HG03565 (cell line): ENCODE data around the gene C16orf92.
"Not testable (repeated sequence)": the region's sequence is repeated elsewhere in the genome, so short reads cannot be mapped to it uniquely, and the experiment has no call there.

ENCODE experiments used
- ATAC-seq: cut with Tn5 transposase; IDR thresholded peaks from one replicate; pipeline ENCODE4 v1.9.1; 2021; ENCODE audit warnings: mild to moderate bottlenecking, moderate library complexity; ENCODE audit not compliant: unreplicated experiment

Gene C16orf92

DNA sequence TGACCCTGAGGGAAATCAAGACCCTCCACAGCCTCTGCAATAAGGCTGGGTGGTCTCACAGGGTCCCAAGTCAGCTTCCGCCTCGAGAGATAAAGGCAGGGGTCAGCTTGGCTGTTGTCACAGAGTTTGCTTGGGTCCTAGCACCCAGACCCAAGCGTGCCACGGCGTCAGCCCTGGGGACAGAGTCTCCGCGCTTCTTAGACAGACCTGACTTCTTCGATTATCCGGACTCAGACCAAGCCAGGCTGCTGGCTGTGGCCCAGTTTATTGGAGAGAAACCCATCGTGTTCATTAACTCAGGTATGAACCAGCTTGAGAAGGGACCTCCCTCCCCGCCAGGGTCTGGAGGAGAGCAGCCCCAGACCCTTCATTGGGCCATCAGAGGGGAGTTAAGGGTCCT, 588 bp downstream of the C16orf92 start:
- no peak for ATAC-seq

DNA sequence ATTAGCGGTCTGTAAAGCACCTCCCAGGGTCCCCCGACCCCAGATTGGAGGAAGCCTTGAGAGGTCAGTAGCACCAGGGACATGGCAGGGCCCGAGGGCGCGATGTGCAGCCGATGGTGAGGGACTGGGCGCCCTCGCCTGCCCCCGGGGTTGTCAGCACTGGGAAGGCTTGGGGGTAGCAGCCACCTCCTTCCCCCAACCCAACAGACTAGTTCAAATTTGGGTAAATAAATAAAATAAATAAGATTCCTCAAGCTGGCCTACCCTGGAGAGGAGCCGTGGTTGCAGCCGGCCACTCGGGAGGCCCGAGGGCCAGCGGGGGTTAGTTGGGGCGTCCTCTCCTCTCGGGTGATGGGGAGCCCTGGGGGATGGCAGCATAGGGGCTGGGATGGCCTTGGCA, 1.5 kb downstream of the C16orf92 start:
- no peak for ATAC-seq

DNA sequence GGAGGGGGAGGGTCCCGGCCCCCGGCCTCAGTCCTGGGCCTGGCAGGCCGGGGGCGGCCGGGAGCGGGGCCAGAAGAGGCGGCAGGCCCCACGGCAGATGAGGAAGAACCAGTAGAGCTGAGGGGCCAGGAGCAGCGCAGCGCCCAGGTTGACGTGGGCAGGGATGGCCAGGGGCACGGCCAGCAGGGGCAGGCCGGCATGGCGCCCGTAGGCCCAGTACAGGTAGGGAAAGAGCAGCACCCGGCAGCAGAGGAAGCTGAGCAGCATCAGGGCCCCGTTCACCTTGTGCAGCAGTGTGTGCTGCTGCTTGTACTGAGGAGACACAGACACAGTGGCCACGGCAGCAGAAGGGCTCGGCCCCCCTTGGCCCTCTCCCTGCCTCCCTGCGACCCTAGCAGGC, 2.2 kb downstream of the C16orf92 start:
- no peak for ATAC-seq

DNA sequence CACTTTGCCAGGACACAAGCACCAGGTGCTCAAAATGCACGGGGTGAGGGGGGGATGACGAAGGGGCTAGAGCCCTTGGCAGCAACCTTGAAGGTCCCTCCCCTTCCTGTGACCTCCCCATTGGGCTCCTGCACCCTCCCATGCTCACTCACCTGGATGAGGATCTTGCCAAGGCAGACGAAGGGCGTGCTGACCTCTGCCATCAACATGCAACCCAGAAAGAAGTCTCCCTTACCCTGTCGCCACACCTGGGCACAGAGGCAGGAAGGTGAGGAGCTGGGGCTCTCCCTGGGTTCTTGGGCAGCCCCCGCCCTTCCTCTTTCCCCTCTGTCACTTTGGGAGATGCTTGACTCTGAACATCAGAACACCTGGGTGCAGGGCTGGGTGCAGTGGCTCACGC, 2.6 kb downstream of the C16orf92 start:
- ATAC-seq, result no peak

DNA sequence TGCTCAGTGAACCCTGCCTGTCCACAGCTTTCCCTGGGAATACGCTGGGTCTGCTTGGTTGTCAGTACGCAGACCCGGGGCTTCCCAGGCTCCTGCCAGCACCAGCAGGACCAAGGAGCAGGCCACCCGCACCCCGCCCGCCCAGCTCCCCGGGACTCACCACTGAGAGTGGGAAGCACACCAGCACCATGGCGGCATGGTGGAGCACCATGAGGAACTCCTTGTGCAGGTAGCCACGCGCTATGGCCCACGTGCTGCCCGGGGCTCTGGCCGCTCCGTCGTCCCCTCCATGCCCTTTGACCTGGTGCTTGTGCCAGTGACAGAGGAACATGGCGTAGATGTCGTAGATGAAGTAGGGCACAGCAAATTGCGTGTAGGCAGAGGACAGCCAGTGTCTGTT, 3.5 kb downstream of the C16orf92 start:
- no peak for ATAC-seq

DNA sequence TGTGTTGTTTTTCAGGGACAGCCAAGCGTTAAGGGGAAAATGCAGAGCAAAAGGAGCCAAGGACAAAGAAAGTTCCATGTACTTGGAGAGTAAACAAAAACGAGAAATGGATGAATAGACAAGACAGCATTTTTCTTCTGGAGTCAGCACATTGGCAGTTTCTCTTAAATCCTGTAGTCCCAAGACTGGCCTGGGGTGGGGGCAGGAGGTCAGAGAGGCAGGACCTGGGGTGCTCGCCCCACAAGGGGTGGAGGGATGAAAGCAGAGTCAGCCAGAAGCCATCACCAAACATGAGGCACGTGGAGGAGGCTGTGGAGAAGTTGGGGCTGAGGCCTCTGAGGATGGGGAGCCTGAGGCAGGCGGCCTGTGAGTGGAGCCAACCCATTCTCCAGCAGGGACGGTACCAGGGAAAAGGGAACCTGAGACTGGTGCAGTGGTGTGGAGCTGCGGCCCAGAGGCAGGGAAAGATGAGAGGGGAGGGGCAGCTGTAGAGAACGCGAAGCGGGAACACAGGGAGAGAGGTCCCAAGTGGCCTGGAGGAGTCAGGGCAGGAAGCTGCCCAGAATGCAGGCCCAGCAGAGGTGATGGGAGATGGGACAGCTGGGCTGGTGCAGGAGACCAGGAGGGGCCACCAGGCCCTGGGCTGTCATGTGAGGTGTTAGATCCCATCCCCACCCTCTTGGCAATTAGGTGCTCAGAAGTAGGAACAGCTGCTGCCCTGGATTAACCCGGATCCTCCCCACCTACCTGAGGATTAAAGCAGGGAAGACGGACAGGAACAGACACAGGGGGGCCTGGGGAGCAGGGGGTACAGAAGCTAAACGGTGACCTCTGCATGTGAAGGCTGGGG, 4.8 kb downstream of the C16orf92 start:
- ATAC-seq, result no peak

DNA sequence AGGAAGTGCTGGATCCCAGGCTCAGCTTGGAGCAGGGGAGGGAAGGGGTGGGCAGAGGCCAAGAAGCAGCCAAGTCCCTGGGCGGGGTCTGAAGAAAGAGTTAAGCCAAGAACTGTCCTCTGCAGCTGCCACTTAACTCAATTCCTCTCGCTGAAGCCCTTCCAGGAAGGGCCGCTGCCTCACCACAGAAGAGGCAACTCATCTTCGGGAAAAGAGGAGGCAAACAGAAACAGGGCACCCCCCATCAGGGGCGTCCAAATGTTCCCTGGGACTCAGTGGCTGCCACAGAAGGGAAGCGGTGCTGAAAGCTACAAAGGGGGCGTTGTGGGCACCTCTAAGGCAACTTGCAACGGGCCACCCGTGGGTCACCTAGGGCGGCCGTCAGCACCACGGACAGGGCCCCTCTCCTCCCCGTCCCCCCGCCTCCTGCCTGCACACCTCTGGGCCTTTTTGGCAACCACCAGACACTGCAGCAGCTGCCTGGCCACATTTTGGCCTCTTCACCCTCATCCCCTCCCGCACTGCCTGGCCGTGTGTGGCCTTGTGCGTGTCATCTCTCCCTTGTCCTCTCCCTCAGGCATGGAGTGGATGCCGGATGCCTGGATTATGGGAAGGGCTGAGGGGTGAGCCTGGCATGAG, 5.6 kb downstream of the C16orf92 start:
- no peak for ATAC-seq

DNA sequence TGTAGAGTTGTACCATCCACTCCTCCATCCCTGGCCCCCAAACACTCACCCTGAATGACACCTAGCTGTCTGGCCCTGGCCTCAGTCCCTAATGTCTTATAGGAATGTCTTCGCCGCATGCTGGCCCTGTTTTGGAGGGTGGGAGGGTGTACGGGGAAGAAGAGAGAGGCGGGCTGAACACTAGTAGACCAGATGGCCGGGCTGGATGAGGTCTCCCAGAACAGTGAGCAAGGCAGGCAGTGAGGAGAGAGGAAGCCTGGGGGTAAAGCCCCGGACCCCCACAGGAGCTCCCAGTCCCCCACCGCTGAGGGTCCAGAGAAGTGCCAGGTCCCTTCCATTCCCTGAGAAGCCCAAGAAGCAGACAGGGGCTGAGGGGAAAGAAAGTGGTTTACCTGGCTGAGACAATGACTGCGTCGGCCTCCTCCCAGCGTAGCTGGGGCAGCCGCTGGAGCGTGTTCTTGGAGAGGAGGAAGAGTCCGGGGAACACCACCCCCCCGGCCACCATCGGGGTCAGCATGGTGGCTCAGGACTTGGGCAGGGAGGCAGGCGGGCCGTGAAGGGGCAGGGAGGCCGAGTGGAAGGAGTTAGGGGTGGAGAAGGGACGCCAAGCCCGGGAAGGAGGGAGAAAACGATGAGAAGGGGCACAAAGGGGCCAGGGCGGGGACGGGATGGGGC, 7.2 kb downstream of the C16orf92 start:
- no peak for ATAC-seq

DNA sequence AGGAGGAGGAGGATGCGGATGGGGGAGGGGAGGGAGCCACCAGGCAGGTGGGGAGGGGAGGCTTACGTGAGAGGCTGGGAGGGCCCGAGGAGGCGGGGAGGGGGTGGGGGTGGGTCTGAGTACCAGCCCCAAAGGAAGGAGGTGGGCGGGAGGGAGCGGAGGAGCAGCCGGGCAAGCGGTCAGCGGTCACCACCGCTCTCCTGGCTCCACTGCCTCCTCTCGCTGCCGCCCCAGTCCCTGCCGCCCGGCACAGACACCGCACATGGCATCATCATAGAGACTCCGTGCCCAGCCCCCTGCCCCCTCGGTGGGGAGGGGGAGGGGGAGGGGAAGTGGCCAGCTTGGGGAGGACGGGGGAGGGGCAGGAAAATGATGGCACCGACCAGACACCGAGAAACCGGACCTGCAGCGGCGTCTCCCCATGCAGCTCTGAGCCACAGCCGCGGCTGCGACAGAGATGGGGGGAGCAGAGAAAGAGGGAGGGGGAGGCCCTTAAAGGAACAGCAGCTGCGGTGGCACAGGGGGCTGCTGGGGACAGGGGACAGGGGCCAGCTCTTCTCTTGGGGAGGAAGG, 7.9 kb downstream of the C16orf92 start, which contains the start of gene TLCD3B:
Gene TLCD3B (minus strand): TSS at position 431 of the 573 bp plus-strand sequence. CDS start 744 bp downstream, outside the sequence.
- ATAC-seq, result no peak

DNA sequence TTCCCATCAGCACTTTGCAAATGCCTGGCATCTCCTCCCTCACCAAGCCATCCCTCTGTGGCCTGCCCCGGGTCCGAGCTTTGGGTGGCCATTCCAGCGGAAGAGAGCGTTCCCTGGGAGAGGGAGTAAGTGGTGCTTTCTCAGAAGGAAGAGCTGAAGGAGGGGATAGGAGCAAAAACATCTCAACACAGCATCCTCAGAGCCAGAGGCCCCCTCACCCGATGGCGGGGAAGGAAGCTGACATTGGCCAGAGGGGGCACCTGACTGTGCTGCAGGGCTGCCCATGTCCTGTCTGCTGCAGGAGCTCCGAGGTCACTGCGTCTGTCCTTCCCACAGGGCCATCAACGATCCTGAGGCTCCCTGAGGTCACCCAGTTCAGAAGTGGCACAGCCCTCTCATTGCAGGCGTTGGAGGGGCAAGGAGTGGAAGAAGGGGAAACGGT, 8.5 kb downstream of the C16orf92 start:
- ATAC-seq, result no peak

DNA sequence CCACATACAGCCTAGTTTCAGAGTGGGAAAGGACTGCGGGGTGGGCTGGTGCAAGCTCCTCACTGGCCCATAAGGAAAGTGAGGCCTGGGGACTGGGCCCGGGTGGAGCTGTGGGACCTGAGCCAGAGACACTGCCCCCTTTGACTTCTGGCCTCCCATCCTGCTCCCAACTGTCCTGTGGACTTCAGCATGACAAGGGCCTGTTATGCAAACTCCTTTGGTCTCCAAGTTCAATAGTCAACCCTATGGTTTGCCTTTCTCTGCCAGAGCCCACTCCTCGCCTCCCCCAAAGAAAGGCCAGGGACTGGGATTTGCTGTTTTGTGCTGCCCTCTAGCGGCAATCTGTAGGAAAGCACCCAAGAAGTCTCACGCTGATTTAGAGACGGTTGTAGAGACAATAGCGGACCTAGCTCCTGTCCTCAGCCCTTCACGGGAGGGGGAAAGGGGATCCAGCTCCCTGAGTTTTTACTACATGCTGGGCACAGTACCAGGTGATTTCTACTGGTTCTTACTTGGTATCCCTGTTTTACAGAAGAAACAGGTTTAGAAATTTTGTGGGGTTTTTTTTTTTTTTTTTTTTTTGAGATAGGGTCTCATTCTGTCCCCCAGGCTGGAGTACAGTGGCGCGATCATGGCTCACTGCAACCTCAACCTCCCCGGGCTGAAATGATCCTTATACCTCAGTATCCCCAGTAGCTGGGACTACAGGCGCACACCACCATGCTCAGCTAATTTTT, 9.3 kb downstream of the C16orf92 start:
- ATAC-seq, result no peak

DNA sequence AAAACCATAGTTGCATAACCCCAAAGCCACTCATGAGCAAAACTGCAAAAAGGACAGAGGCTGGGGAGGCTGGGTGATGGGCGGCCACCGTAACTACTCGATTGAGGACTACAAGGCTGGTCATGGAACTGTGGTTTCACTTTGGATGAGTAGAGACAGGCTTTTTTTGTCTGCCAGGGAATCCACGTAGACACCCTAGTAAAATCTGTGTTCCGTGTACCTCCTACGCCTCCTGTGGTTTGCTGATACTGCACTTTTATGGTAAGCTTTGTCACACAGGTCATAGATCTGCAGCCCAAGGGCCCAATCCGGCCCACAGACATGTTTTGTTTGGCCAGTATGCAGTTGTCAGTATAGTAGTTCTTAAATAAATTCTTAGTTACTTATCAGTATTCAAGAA, 10.3 kb downstream of the C16orf92 start:
- no peak for ATAC-seq

DNA sequence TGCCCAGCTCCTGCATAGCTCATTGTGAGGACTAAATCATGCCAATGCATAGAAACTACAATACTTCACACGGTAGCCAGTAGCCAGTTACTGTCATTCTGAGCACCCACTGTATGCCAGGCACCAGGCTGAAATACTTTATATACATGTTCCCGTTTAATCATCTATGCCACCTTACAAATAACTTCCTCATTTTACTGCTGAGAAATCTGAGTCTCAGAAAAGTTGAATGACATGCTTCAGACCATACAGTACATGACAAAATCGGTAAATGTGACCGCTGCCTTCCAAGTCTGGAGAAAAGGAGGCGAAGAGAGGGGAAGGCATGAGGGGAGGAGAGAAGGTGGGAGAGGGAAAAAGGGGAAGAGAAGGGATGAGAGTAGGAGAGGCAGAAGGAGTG, 17.2 kb downstream of the C16orf92 start:
- no peak for ATAC-seq

DNA sequence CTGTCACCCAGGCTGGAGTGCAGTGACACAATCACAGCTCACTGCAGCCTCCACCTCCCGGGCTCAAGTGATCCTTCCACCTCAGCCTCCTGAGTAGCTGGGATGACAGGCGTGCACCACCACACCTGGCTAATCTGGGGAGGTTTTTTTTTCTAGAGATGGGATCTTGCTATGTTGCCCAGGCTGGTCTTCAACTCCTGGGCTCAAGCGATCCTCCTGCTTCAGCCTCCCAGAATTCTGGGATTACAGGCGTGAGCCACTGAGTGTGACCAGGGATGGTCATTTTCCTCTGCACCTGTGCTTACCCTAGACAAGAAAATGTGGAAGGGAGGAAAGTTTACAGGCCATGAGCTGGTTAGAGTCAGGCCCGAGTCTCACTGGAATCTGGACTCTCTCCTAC, 17.7 kb downstream of the C16orf92 start:
- ATAC-seq, result not testable (repeated sequence)

DNA sequence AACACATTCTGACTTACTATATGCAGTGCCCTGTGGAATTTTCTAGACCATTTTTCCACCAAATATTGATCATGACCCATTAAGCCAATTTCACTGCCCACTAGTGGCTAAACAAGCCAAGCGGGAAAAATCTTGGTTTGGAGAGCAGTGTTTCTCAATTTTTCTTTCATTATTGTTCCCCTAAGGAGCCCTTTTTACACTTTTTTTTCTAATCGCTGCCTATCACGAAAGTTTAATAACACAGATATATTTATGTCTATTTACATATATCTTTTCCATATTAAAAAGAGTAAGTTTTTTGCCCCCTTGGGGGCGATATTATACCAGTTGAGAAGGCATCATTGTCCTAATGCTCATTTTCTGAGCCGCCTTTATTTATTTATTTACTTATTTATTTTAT, 18.8 kb downstream of the C16orf92 start:
- ATAC-seq, result no peak

DNA sequence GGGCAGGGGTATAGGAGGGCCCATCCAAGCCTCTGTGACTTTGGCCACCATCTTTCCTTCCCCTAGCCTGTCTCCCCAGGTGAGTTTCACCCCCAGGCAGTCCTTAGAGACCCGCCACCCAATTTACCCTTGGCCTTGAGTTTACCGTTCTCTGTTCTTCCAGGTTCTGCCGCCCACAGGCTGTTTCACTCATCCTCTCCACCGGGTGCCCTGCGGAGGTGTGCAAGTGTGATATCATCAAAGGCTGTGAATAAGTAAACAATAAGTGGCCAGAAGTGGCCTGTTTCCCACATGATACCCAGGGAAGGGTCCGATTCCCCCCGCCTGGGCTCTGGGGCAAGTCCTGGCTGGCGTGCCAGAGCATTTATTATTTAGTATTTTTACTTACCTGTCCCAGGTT, 23.2 kb downstream of the C16orf92 start:
- ATAC-seq, result no peak

DNA sequence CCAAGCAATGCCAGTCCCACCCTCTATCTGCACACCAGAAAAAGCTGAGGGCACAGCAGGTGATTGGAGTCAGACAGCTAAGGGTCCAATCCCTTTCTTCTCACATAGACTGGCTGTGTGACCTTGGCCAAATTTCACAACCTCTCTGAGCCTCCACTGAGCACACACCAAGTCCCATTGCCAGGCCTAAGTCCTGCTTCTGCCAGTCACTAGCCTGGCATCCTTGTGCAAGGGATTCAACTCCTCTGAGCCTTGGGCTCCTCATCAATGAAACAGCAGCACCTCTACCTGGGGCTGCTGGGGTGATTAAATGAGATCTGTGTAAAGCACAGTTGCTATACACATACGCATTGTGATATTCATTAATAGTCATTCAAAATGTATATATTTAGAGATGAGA, 23.6 kb downstream of the C16orf92 start:
- ATAC-seq, result no peak

DNA sequence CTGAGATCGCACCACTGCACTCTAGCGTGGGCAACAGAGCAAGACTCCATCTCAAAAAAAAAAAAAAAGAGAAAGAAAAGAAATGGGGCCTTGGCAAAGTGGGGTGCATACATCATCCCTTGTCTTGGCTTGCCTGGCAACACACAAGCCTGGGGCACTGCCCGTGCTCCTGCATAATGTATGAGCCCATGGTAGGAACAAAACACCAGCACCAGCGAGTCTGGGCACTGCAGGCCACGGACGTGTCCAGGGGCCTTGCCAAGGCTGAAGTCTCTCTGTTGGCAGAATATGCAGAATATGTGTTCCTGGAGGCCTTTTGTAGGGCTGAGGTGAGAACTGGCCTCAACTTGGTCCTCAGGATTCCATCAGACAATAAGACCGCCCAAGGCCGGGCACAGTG, 26.9 kb downstream of the C16orf92 start:
- no peak for ATAC-seq

DNA sequence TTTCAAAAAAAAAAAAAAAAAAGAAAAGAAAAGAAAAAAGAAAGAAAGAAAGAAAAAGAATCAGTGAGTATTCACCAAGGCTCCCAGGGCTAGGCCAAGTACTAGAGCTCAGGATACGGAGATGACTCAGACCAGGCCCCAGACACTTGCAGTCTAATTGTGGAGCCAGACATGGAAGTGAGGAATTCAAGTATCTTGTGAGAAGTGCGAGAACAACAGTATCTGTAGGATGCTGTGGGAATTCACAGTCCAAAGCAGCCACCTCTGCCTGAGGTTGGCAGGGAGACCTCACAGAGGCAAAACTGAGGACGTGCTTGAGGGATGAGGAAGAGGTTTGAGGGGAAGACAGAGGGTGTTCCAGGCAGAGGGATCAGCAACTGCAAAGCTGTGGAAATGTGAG, 28.5 kb downstream of the C16orf92 start:
- no peak for ATAC-seq

DNA sequence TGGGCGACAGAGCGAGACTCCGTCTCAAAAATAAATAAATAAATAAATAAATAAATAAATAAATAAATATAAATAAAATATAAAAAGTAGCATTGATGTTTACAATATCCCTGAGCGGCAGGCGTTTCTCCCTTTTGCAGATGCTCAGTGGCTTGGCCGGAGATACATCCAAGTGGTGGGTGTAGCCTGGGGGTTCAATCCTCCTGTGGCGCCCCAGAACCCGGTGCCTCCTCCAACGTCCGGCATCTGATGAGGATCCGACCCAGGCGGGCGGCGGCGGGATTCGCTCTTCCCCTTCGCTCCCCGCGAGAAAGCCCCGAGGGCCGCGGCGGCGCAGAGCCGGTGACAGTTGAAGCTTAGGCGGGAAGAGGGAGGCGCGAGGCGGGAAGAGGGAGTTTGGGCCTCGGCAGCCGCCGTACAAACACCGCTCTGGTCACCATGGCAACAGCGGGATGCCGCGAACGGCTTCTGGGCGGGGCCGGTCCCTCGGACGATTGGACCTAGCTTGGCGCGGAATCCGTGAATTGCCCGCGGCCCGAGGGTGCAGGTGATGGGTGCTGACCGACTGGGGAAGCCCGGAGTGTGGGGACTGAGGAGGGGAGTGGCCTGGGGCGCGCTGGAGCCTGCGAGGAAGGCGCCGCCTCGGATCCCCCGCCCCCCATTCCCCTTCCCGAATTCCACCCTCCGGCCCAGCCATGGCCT, 29.8 kb downstream of the C16orf92 start:
- peak; percentile 57 for ATAC-seq
